HEK293T (cell line): ENCODE results near the gene POLR3A.
"Not testable (repeated sequence)": the region's sequence is repeated elsewhere in the genome, so short reads cannot be mapped to it uniquely, and the experiment has no call there.

Source experiments
- ARNT ChIP-seq: fragments of 450-650 bp; IDR thresholded peaks from 2 replicates; pipeline ENCODE4 v1.6.1; 2017; ENCODE audit warnings: mild to moderate bottlenecking
- BHLHE40 ChIP-seq: fragments of 450-650 bp; IDR thresholded peaks from 2 replicates; pipeline ENCODE4 v1.6.1; 2016; ENCODE audit warnings: mild to moderate bottlenecking, moderate library complexity, borderline replicate concordance
- CTBP1 ChIP-seq: fragments of 450-650 bp; IDR thresholded peaks from 2 replicates; pipeline ENCODE4 v1.6.1; 2016; ENCODE audit warnings: borderline replicate concordance
- ELF4 ChIP-seq: fragments of 450-650 bp; IDR thresholded peaks from 2 replicates; pipeline ENCODE4 v1.6.1; 2017; ENCODE audit warnings: antibody characterized with exemption
- FOXK2 ChIP-seq: fragments of 450-650 bp; IDR thresholded peaks from 2 replicates; pipeline ENCODE4 v1.6.1; 2016; ENCODE audit warnings: mild to moderate bottlenecking
- FOXM1 ChIP-seq: fragments of 450-650 bp; IDR thresholded peaks from 2 replicates; pipeline ENCODE4 v1.6.1; 2017; ENCODE audit warnings: mild to moderate bottlenecking, borderline replicate concordance
- L3MBTL2 ChIP-seq: fragments of 450-650 bp; conservative IDR thresholded peaks from 2 replicates; pipeline ENCODE4 v1.6.1; 2016; ENCODE audit warnings: mild to moderate bottlenecking
- LEF1 ChIP-seq: fragments of 450-650 bp; IDR thresholded peaks from 2 replicates; pipeline ENCODE4 v1.6.1; 2017; ENCODE audit warnings: mild to moderate bottlenecking, borderline replicate concordance
- NFRKB ChIP-seq: fragments of 450-650 bp; IDR thresholded peaks from 2 replicates; pipeline ENCODE4 v1.6.1; 2016; ENCODE audit warnings: mild to moderate bottlenecking, moderate library complexity
- SP1 ChIP-seq: fragments of 450-650 bp; IDR thresholded peaks from 2 replicates; pipeline ENCODE4 v1.6.1; 2017
- SUZ12 ChIP-seq: fragments of 450-650 bp; IDR thresholded peaks from 2 replicates; pipeline ENCODE4 v1.6.1; 2016; ENCODE audit warnings: mild to moderate bottlenecking
- TARDBP ChIP-seq: fragments of 450-650 bp; IDR thresholded peaks from 2 replicates; pipeline ENCODE4 v1.6.1; 2016
- ZNF384 ChIP-seq: fragments of 450-650 bp; IDR thresholded peaks from 2 replicates; pipeline ENCODE4 v1.6.1; 2016

DNA sequence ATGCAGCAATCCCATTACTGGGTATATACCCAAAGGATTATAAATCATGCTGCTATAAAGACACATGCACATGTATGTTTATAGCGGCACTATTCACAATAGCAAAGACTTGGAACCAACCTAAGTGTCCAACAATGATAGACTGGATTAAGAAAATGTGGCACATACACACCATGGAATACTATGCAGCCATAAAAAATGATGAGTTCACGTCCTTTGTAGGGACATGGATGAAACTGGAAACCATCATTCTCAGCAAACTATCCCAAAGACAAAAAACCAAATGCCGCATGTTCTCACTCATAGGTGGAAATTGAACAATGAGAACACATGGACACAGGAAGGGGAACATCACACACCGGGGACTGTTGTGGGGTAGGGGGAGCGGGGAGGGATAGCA is 30.5 kb downstream of the POLR3A start:
- not testable (repeated sequence) for TF ChIP-seq L3MBTL2, FOXK2, LEF1, ZNF384, SP1, FOXM1, SUZ12, CTBP1, ELF4, TARDBP, NFRKB, BHLHE40, ARNT
